Measurements from ENCODE around the gene DUSP14. TPM values are rescaled to one million over a fixed set of nuclear protein-coding genes. Genes with fewer than 3 reads are reported as not detected.

The DUSP14 gene
- total RNA-seq, 1 experiment from 2014 or later, result 50.8 TPM

GRCh38 chr17:37513711-37514110 is 24.0 kb downstream of the DUSP14 start:
- no peak for DNase-seq (ENCODE audit: low spot score)

- no peak for DNase-seq (ENCODE audit: low spot score)
Measured at GRCh38 chr17:37516127-37516571, 26.5 kb downstream of the DUSP14 start.

- DNase-seq (ENCODE audit: low spot score), result no peak
Measured at GRCh38 chr17:37517881-37518280, 28.2 kb downstream of the DUSP14 start.

- DNase-seq (ENCODE audit: low spot score), result peak; percentile 35
Measured at GRCh38 chr17:37518826-37519225, 29.1 kb downstream of the DUSP14 start.

- DNase-seq (ENCODE audit: low spot score), result peak; percentile 60
Measured at GRCh38 chr17:37519251-37519985, 29.7 kb downstream of the DUSP14 start.

GRCh38 chr17:37520174-37520573 is 30.5 kb downstream of the DUSP14 start:
- DNase-seq (ENCODE audit: low spot score), result no peak

- no peak for DNase-seq (ENCODE audit: low spot score)
Measured at GRCh38 chr17:37521821-37522220, 32.1 kb downstream of the DUSP14 start.

- DNase-seq (ENCODE audit: low spot score), result no peak
Measured at GRCh38 chr17:37523715-37524219, 34.1 kb downstream of the DUSP14 start.

GRCh38 chr17:37527249-37527851 is 37.7 kb downstream of the DUSP14 start:
- peak; percentile 57 for DNase-seq (ENCODE audit: low spot score)

- no peak for DNase-seq (ENCODE audit: low spot score)
Measured at GRCh38 chr17:37530420-37530819, 40.7 kb downstream of the DUSP14 start.

GRCh38 chr17:37532756-37533155 is 43.1 kb downstream of the DUSP14 start:
- no peak for DNase-seq (ENCODE audit: low spot score)

- no peak for DNase-seq (ENCODE audit: low spot score)
Measured at GRCh38 chr17:37535906-37536305, 46.2 kb downstream of the DUSP14 start.

GRCh38 chr17:37538981-37539659 is 49.4 kb downstream of the DUSP14 start:
- DNase-seq (ENCODE audit: low spot score), result no peak

- no peak for DNase-seq (ENCODE audit: low spot score)
Measured at GRCh38 chr17:37541880-37542660, 52.4 kb downstream of the DUSP14 start.

- DNase-seq (ENCODE audit: low spot score), result no peak
Measured at GRCh38 chr17:37543637-37544052, 54.0 kb downstream of the DUSP14 start.

GRCh38 chr17:37545486-37545885 is 55.8 kb downstream of the DUSP14 start:
- DNase-seq (ENCODE audit: low spot score), result no peak

- DNase-seq (ENCODE audit: low spot score), result no peak
Measured at GRCh38 chr17:37546302-37546701, 56.6 kb downstream of the DUSP14 start.

- no peak for DNase-seq (ENCODE audit: low spot score)
Measured at GRCh38 chr17:37547986-37548385, 58.3 kb downstream of the DUSP14 start.

GRCh38 chr17:37551788-37552187 is 62.1 kb downstream of the DUSP14 start:
- DNase-seq (ENCODE audit: low spot score), result no peak

- no peak for DNase-seq (ENCODE audit: low spot score)
Measured at GRCh38 chr17:37553401-37553966, 63.8 kb downstream of the DUSP14 start.

- no peak for DNase-seq (ENCODE audit: low spot score)
Measured at GRCh38 chr17:37555386-37555785, 65.7 kb downstream of the DUSP14 start.

All from H4 (cell line).